Fibroblast of lung (primary cell): ENCODE data around the gene GNG13. TPM values are rescaled to one million over a fixed set of nuclear protein-coding genes. Genes with fewer than 3 reads are reported as not detected.

Experiments used
- DNase-seq, 2 donors: peaks; one replicate each; pipeline versions ENCODE4 v3.0.0 to v3.0.0-alpha.2; 2010; ENCODE audit warnings: low read depth in 2 of 2
- H2AFZ ChIP-seq: 2 replicates; pipeline ENCODE4 v1.5.1; 2012; ENCODE audit warnings: low read length, control low read depth, inconsistent platforms
- H3K27ac ChIP-seq: 2 replicates; pipeline ENCODE4 v1.5.1; 2011; ENCODE audit warnings: low read length, control low read depth; ENCODE audit not compliant: insufficient read depth
- H3K27me3 ChIP-seq: 2 replicates; pipeline ENCODE4 v1.5.1; 2011; ENCODE audit warnings: mild to moderate bottlenecking, low read length; ENCODE audit not compliant: control insufficient read depth, insufficient read depth
- H3K36me3 ChIP-seq: 2 replicates; pipeline ENCODE4 v1.5.1; 2011; ENCODE audit warnings: low read length; ENCODE audit not compliant: control insufficient read depth, insufficient read depth
- H3K4me1 ChIP-seq: 2 replicates; pipeline ENCODE4 v1.5.1; 2011; ENCODE audit warnings: low read length; ENCODE audit not compliant: control insufficient read depth, insufficient read depth; ENCODE audit errors: extremely low read depth
- H3K4me2 ChIP-seq: 2 replicates; pipeline ENCODE4 v1.5.1; 2011; ENCODE audit warnings: low read length, control low read depth; ENCODE audit not compliant: insufficient read depth; ENCODE audit errors: extremely low read depth
- H3K4me3 ChIP-seq, 4 experiments: fragments of 200-600 bp in 1 of 4; sonication (generic) in 1 of 4; replicated peaks in 1 of 4; 2 replicates each; pipeline ENCODE4 v1.5.1; 2011 to 2016; ENCODE audit warnings: low read length in 4 of 4, low read depth in 3 of 4, mild to moderate bottlenecking in 3 of 4, control low read depth in 2 of 4, inconsistent platforms in 1 of 4, mixed read lengths in 1 of 4; ENCODE audit not compliant: insufficient read depth in 1 of 4; ENCODE audit errors: control extremely low read depth in 1 of 4
- H3K79me2 ChIP-seq: 2 replicates; pipeline ENCODE4 v1.5.1; 2012; ENCODE audit warnings: mild to moderate bottlenecking, low read length, inconsistent platforms; ENCODE audit not compliant: control insufficient read depth, insufficient read depth
- H3K9ac ChIP-seq: 2 replicates; pipeline ENCODE4 v1.5.1; 2011; ENCODE audit warnings: mild to moderate bottlenecking, low read length, control low read depth; ENCODE audit not compliant: insufficient read depth
- H3K9me3 ChIP-seq: 2 replicates; pipeline ENCODE4 v1.5.1; 2012; ENCODE audit warnings: low read depth, low read length; ENCODE audit not compliant: control insufficient read depth, insufficient read depth
- H4K20me1 ChIP-seq: 2 replicates; pipeline ENCODE4 v1.5.1; 2011; ENCODE audit warnings: low read length; ENCODE audit not compliant: control insufficient read depth, insufficient read depth; ENCODE audit errors: extremely low read depth
- CTCF ChIP-seq, 2 donors: IDR thresholded peaks in 1 of 2; conservative IDR thresholded peaks in 1 of 2; 1 replicate in 1 of 2; 2 replicates in 1 of 2; pipeline ENCODE4 v1.5.1; 2011 to 2012; ENCODE audit warnings: low read length in 2 of 2, control low read depth in 1 of 2, inconsistent platforms in 1 of 2, low read depth in 1 of 2, mild to moderate bottlenecking in 1 of 2
- EZH2 ChIP-seq: IDR thresholded peaks from 2 replicates; pipeline ENCODE4 v1.5.1; 2012; ENCODE audit warnings: low read length, control low read depth, mild to moderate bottlenecking; ENCODE audit errors: missing control alignments
- polyA plus RNA-seq, 2 donors: library from polyadenylated mRNA; depleted of rRNA in 1 of 2; stranded (reverse) in 1 of 2; unstranded in 1 of 2; fragments of >200 nt; gene quantifications; 2 replicates each; pipeline ENCODE4 v1.2.1, GENCODE V29; 2011 to 2012; ENCODE audit warnings: missing spikeins in 1 of 2
- total RNA-seq: library from RNA; depleted of rRNA; stranded (reverse); fragments of >200 nt; gene quantifications from 2 replicates; pipeline ENCODE4 v1.2.1, GENCODE V29; 2014

GNG13 gene
- total and polyA plus RNA-seq, 2 donors (not counting 1 experiment from before 2014, with no cell fraction given) = not detected

- H3K4me2 ChIP-seq = no peak overlapping the region
- no peak overlapping the region for H3K4me3 ChIP-seq
- H3K27me3 ChIP-seq = no peaks in the 10 kb centered on the region
- no peak overlapping the region for H3K27ac ChIP-seq
- H2AFZ ChIP-seq = no peak overlapping the region
- DNase-seq = no peak
- no peaks in the 10 kb centered on the region for H3K79me2 ChIP-seq
- H3K4me1 ChIP-seq = no peaks in the 10 kb centered on the region
- H3K9ac ChIP-seq = no peak overlapping the region
- TF ChIP-seq CTCF (conservative IDR thresholded peaks at IDR 0.05 in 1 of 2, IDR thresholded peaks at IDR 0.05 in 1 of 2; ENCODE audit: low read depth in 1 of 2, low read length in 2 of 2) = no peak
- TF ChIP-seq EZH2 = no peak
- H3K36me3 ChIP-seq = no peaks in the 10 kb centered on the region
- no peaks in the 10 kb centered on the region for H4K20me1 ChIP-seq
- H3K9me3 ChIP-seq = no peaks in the 10 kb centered on the region
These were observed 21.0 kb downstream of the GNG13 start for GRCh38 chr16:779561-779960.

GRCh38 chr16:778909-779527, 21.5 kb downstream of the GNG13 start:
- TF ChIP-seq EZH2 = no peak
- TF ChIP-seq CTCF (conservative IDR thresholded peaks at IDR 0.05 in 1 of 2, IDR thresholded peaks at IDR 0.05 in 1 of 2; ENCODE audit: low read depth in 1 of 2, low read length in 2 of 2) = no peak
- no peaks in the 10 kb centered on the region for H3K4me1 ChIP-seq
- no peak overlapping the region for H3K4me3 ChIP-seq
- H4K20me1 ChIP-seq = no peaks in the 10 kb centered on the region
- H3K9ac ChIP-seq = no peak overlapping the region
- H2AFZ ChIP-seq = no peak overlapping the region
- no peak for DNase-seq
- H3K27ac ChIP-seq = no peak overlapping the region
- H3K36me3 ChIP-seq = no peaks in the 10 kb centered on the region
- no peaks in the 10 kb centered on the region for H3K27me3 ChIP-seq
- no peak overlapping the region for H3K4me2 ChIP-seq
- no peaks in the 10 kb centered on the region for H3K79me2 ChIP-seq
- no peaks in the 10 kb centered on the region for H3K9me3 ChIP-seq

DNA sequence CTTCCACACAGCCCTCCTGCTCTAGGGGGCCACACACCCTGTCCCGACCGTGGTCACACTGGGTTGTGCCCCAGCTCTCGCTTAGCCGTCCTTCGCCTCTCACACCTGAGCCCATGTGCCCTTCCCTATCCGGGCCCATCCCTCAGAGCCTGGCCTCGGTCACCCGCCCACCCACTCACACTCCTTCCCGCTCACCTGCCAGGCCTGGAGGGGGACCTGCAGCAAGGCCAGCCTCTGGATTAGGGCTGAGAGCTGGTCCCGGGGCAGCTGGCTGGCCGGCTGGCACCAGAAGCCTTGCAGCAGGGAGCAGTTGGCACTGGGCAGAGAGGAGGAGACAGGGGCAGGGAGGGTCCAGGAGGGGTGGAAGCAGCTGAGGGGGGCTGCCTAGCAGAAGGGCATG, 22.1 kb downstream of the GNG13 start:
- Histone ChIP-seq H3K4me2 (no peak overlapping the region), H3K27me3 (no peaks in the 10 kb centered on the region), H3K4me3 (no peak overlapping the region), H4K20me1 (no peaks in the 10 kb centered on the region), H3K9ac (no peak overlapping the region), H2AFZ (no peak overlapping the region), H3K4me1 (no peaks in the 10 kb centered on the region), H3K36me3 (no peaks in the 10 kb centered on the region), H3K27ac (no peak overlapping the region), H3K9me3 (no peaks in the 10 kb centered on the region), H3K79me2 (no peaks in the 10 kb centered on the region)
- TF ChIP-seq CTCF (conservative IDR thresholded peaks at IDR 0.05 in 1 of 2, IDR thresholded peaks at IDR 0.05 in 1 of 2; ENCODE audit: low read depth in 1 of 2, low read length in 2 of 2) = no peak
- DNase-seq = no peak
